ENCODE results near the gene TSLP. TPM values are rescaled to one million over a fixed set of nuclear protein-coding genes. Genes with fewer than 3 reads are reported as not detected.

TSLP gene
- total and polyA plus RNA-seq, 2 donors from 2014 or later, result 0.60 to 1.4 TPM

DNA sequence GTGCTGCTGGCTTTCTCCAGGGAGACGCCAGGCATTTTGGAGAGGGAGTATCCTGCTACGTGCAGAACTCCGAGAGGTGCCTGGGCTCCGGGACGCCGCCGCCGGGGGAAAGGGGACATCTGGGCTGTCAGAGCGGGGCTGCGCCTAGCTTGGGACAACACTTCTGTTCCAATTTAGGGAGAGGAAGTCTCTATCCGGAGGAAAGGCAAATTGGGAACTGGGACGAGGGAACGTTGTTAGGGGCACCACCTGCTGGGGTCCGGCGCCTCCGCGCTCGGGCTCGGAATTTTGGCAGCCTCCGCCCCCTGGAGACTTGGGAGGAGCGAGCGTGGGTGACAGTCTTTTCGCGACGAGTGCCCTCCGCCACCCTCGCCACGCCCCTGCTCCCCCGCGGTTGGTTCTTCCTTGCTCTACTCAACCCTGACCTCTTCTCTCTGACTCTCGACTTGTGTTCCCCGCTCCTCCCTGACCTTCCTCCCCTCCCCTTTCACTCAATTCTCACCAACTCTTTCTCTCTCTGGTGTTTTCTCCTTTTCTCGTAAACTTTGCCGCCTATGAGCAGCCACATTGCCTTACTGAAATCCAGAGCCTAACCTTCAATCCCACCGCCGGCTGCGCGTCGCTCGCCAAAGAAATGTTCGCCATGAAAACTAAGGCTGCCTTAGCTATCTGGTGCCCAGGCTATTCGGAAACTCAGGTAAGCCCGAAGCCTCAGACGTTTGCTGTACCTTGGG is 1.6 kb downstream of the TSLP start:
- peak; percentile 43 to 85 (median 55) for DNase-seq
- peak overlapping the region in 2 of 3 donors; percentile 24 to 55 for H3K9ac ChIP-seq (ENCODE audit: low read length in 3 of 3)
- peaks cover 37% of the 10 kb centered on the region for H3K27me3 ChIP-seq (ENCODE audit: control insufficient read depth, insufficient read depth, low read length)
- no peaks in the 10 kb centered on the region for H3K9me3 ChIP-seq (ENCODE audit: control insufficient read depth in 2 of 3, insufficient read depth in 1 of 3, low read length in 3 of 3)
- intact Hi-C loops (cut with DNase I), result no loop called here
- FAIRE-seq, result no peak
- H3K4me3 ChIP-seq (ENCODE audit: low read length in 3 of 3), result peak overlapping the region; percentile 57 to 75 (median 62)
- no peaks in the 10 kb centered on the region for H3K36me3 ChIP-seq (ENCODE audit: control insufficient read depth in 2 of 3, insufficient read depth in 3 of 3, low read length in 3 of 3)
- TF ChIP-seq, protein P1, sequence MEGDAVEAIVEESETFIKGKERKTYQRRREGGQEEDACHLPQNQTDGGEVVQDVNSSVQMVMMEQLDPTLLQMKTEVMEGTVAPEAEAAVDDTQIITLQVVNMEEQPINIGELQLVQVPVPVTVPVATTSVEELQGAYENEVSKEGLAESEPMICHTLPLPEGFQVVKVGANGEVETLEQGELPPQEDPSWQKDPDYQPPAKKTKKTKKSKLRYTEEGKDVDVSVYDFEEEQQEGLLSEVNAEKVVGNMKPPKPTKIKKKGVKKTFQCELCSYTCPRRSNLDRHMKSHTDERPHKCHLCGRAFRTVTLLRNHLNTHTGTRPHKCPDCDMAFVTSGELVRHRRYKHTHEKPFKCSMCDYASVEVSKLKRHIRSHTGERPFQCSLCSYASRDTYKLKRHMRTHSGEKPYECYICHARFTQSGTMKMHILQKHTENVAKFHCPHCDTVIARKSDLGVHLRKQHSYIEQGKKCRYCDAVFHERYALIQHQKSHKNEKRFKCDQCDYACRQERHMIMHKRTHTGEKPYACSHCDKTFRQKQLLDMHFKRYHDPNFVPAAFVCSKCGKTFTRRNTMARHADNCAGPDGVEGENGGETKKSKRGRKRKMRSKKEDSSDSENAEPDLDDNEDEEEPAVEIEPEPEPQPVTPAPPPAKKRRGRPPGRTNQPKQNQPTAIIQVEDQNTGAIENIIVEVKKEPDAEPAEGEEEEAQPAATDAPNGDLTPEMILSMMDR (IDR thresholded peaks at IDR 0.05; ENCODE audit: borderline replicate concordance, extremely low read depth, insufficient read depth), result no peak
- H3K27ac ChIP-seq (ENCODE audit: low read depth in 2 of 2, low read length in 2 of 2), result no peak overlapping the region
- no peaks in the 10 kb centered on the region for H3K4me1 ChIP-seq (ENCODE audit: control insufficient read depth in 2 of 3, insufficient read depth in 2 of 3, low read depth in 1 of 3, low read length in 3 of 3)

DNA sequence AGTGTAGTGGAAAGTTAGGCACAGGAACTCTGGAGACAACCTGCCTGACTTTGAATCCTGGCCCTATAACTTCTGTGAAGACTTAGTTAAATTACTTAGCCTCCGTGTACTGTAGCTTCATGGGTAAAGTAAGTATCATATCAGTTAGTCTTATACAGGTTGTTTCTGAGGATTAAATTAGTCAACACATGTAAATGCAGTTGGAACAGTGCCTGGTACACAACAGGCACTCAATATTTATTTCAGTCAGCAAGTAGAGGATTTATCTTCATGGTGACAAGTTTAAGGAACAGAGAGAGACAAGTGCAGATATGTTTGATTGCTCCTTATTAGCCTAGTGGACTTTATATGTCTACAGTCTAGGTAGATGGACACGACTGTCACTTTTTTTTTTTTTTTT is 2.7 kb downstream of the TSLP start:
- FAIRE-seq, result no peak
- H3K27me3 ChIP-seq (ENCODE audit: control insufficient read depth, insufficient read depth, low read length), result peaks cover 26% of the 10 kb centered on the region
- H3K4me3 ChIP-seq (ENCODE audit: low read length in 3 of 3), result no peak overlapping the region

GRCh38 chr5:111075520-111075919 is 4.0 kb downstream of the TSLP start:
- H3K9me3 ChIP-seq (ENCODE audit: control insufficient read depth in 2 of 3, insufficient read depth in 1 of 3, low read length in 3 of 3), result no peaks in the 10 kb centered on the region
- TF ChIP-seq, protein P1 (IDR thresholded peaks at IDR 0.05; ENCODE audit: borderline replicate concordance, extremely low read depth, insufficient read depth), result no peak
- H3K9ac ChIP-seq (ENCODE audit: low read length in 3 of 3), result no peak overlapping the region
- no peaks in the 10 kb centered on the region for H3K4me1 ChIP-seq (ENCODE audit: control insufficient read depth in 2 of 3, insufficient read depth in 2 of 3, low read depth in 1 of 3, low read length in 3 of 3)
- H3K27me3 ChIP-seq (ENCODE audit: control insufficient read depth, insufficient read depth, low read length), result peaks cover 21% of the 10 kb centered on the region
- no peaks in the 10 kb centered on the region for H3K36me3 ChIP-seq (ENCODE audit: control insufficient read depth in 2 of 3, insufficient read depth in 3 of 3, low read length in 3 of 3)
- intact Hi-C loops (cut with DNase I), result no loop called here
- no peak for FAIRE-seq
- DNase-seq, result no peak
- H3K4me3 ChIP-seq (ENCODE audit: low read length in 3 of 3), result no peak overlapping the region
- H3K27ac ChIP-seq (ENCODE audit: low read depth in 2 of 2, low read length in 2 of 2), result no peak overlapping the region

More for the DNA sequence above, 2.7 kb downstream of the TSLP start:
- no peaks in the 10 kb centered on the region for H3K36me3 ChIP-seq (ENCODE audit: control insufficient read depth in 2 of 3, insufficient read depth in 3 of 3, low read length in 3 of 3)
- no peak for DNase-seq
- no peaks in the 10 kb centered on the region for H3K4me1 ChIP-seq (ENCODE audit: control insufficient read depth in 2 of 3, insufficient read depth in 2 of 3, low read depth in 1 of 3, low read length in 3 of 3)
- intact Hi-C loops (cut with DNase I), result no loop called here
- no peak overlapping the region for H3K9ac ChIP-seq (ENCODE audit: low read length in 3 of 3)
- H3K27ac ChIP-seq (ENCODE audit: low read depth in 2 of 2, low read length in 2 of 2), result no peak overlapping the region
- TF ChIP-seq, protein P1 (IDR thresholded peaks at IDR 0.05; ENCODE audit: borderline replicate concordance, extremely low read depth, insufficient read depth), result no peak
- no peaks in the 10 kb centered on the region for H3K9me3 ChIP-seq (ENCODE audit: control insufficient read depth in 2 of 3, insufficient read depth in 1 of 3, low read length in 3 of 3)

Data from kidney (tissue), 14 donors.